ENCODE measurements around the gene NCS1. TPM values are rescaled to one million over a fixed set of nuclear protein-coding genes. Genes with fewer than 3 reads are reported as not detected.

NCS1 gene
- polyA plus RNA-seq, 4 donors, result 0.54 to 9.2 (median 3.0) TPM

DNA sequence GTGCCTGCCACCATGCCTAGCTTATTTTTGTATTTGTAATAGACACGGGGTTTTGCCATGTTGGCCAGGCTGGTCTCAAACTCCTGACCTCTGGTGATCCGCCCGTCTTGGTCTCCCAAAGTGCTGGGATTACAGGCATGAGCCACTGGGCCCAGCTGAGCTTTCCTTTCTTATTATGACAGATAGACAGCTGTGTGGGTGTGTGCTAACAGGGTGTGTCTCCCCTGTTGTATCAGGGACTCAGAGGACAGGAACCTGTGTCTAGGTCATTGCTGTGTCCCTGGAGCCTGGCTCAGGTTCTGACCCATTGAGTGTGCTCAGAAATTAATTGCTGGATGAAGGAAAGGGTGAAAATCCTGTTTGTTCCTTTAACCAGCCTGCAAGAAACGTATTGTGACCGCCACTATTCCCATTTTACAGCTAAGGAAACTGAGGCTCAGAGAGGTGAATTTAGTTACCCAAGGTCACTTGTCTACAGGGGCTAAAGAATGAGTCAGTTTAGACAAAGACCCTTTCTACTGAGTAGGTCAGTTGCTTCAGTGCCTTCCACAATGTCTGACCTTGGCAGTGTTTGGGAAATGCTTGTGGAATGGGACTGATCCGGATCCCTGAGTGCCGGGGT, 16.8 kb downstream of the NCS1 start:
- peak; percentile 38 to 59 for DNase-seq
- Histone ChIP-seq H3K4me3 (ENCODE audit: low read depth in 1 of 3, low read length in 3 of 3) (no peak overlapping the region), H3K4me1 (ENCODE audit: control insufficient read depth in 3 of 3, insufficient read depth in 2 of 3, low read depth in 1 of 3, low read length in 2 of 3) (peaks cover 0 to 25% (median 0%) of the 10 kb centered on the region in 3 donors), H3K9me3 (ENCODE audit: control insufficient read depth in 2 of 2, insufficient read depth in 1 of 2, low read depth in 1 of 2, low read length in 1 of 2) (no peaks in the 10 kb centered on the region), H3K36me3 (ENCODE audit: control insufficient read depth in 3 of 3, insufficient read depth in 2 of 3, low read depth in 1 of 3, low read length in 3 of 3) (peaks cover 0 to 6% (median 0%) of the 10 kb centered on the region in 3 donors), H3K27ac (ENCODE audit: low read depth in 1 of 3, low read length in 2 of 3) (no peak overlapping the region), H3K27me3 (ENCODE audit: control insufficient read depth in 3 of 3, insufficient read depth in 3 of 3, low read length in 3 of 3) (peaks cover 0 to 2% (median 0%) of the 10 kb centered on the region in 3 donors)
- WGBS, 3 donors, result 74 to 81% (median 79%) methylated on average over 7 of the region's 7 CpGs
- FAIRE-seq, result no peak

GRCh38 chr9:130189840-130190239, 17.6 kb downstream of the NCS1 start:
- H3K36me3 ChIP-seq (ENCODE audit: control insufficient read depth in 3 of 3, insufficient read depth in 2 of 3, low read depth in 1 of 3, low read length in 3 of 3), result peaks cover 0 to 5% (median 0%) of the 10 kb centered on the region in 3 donors
- FAIRE-seq (no peak), DNase-seq (no peak)
- 76 to 93% (median 88%) methylated on average over 1 of the region's 1 CpG for WGBS, 3 donors
- peaks cover 0 to 30% (median 0%) of the 10 kb centered on the region in 3 donors for H3K4me1 ChIP-seq (ENCODE audit: control insufficient read depth in 3 of 3, insufficient read depth in 2 of 3, low read depth in 1 of 3, low read length in 2 of 3)
- H3K4me3 ChIP-seq (ENCODE audit: low read depth in 1 of 3, low read length in 3 of 3), result no peak overlapping the region
- no peak overlapping the region for H3K27ac ChIP-seq (ENCODE audit: low read depth in 1 of 3, low read length in 2 of 3)
- H3K9me3 ChIP-seq (ENCODE audit: control insufficient read depth in 2 of 2, insufficient read depth in 1 of 2, low read depth in 1 of 2, low read length in 1 of 2), result no peaks in the 10 kb centered on the region
- peaks cover 0 to 3% (median 0%) of the 10 kb centered on the region in 3 donors for H3K27me3 ChIP-seq (ENCODE audit: control insufficient read depth in 3 of 3, insufficient read depth in 3 of 3, low read length in 3 of 3)

DNA sequence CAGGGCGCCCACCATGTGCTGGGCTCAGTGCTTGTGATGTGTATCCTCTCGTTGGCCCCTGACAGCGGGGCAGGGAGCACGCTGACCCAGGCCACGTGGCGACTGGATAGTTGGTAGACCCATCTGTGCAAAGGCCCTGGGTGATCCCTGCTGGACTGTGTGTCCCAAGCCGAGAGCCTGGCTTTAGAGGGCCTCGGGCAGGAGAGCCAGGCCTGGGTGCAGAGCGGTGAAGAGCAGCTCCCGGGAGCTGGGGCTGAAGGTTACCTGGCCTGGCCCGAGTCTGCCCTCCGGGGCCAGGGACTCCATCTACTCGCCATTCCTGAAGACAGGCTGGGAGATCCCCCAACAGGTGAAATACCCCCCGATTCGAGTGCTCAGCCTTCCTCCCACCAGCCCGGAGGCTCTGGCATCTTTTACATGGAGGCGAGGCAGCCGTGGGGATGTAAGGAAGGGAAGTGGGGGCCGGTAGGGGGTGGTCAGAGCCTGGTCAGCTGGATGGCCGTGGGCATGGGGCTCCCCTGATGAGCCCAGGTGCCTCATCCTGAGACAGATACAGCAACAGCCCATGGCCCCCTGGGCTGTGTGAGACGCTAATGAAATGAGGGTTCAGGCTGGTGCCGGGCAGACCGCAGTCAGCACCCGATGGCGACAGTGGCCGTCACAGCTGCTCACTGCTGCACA, 19.0 kb downstream of the NCS1 start:
- H3K36me3 ChIP-seq (ENCODE audit: control insufficient read depth in 3 of 3, insufficient read depth in 2 of 3, low read depth in 1 of 3, low read length in 3 of 3), result peaks cover 0 to 2% (median 0%) of the 10 kb centered on the region in 3 donors
- H3K4me3 ChIP-seq (ENCODE audit: low read depth in 1 of 3, low read length in 3 of 3), result no peak overlapping the region
- WGBS, 3 donors, result 90 to 93% (median 90%) methylated on average over 25 to 26 of the region's 26 CpGs
- no peaks in the 10 kb centered on the region for H3K9me3 ChIP-seq (ENCODE audit: control insufficient read depth in 2 of 2, insufficient read depth in 1 of 2, low read depth in 1 of 2, low read length in 1 of 2)
- peaks cover 0 to 29% (median 0%) of the 10 kb centered on the region in 3 donors for H3K4me1 ChIP-seq (ENCODE audit: control insufficient read depth in 3 of 3, insufficient read depth in 2 of 3, low read depth in 1 of 3, low read length in 2 of 3)
- H3K27me3 ChIP-seq (ENCODE audit: control insufficient read depth in 3 of 3, insufficient read depth in 3 of 3, low read length in 3 of 3), result peaks cover 0 to 3% (median 0%) of the 10 kb centered on the region in 3 donors
- H3K27ac ChIP-seq (ENCODE audit: low read depth in 1 of 3, low read length in 2 of 3), result no peak overlapping the region
- FAIRE-seq, result no peak
- no peak for DNase-seq

- H3K27me3 ChIP-seq (ENCODE audit: control insufficient read depth in 3 of 3, insufficient read depth in 3 of 3, low read length in 3 of 3), result peaks cover 0 to 3% (median 0%) of the 10 kb centered on the region in 3 donors
- H3K36me3 ChIP-seq (ENCODE audit: control insufficient read depth in 3 of 3, insufficient read depth in 2 of 3, low read depth in 1 of 3, low read length in 3 of 3), result peaks cover 0 to 2% (median 0%) of the 10 kb centered on the region in 3 donors
- no peak overlapping the region for H3K4me3 ChIP-seq (ENCODE audit: low read depth in 1 of 3, low read length in 3 of 3)
- DNase-seq (no peak), FAIRE-seq (no peak)
- 75 to 87% (median 86%) methylated on average over 14 of the region's 14 CpGs for WGBS, 3 donors
- H3K4me1 ChIP-seq (ENCODE audit: control insufficient read depth in 3 of 3, insufficient read depth in 2 of 3, low read depth in 1 of 3, low read length in 2 of 3), result peaks cover 0 to 24% (median 0%) of the 10 kb centered on the region in 3 donors
- H3K27ac ChIP-seq (ENCODE audit: low read depth in 1 of 3, low read length in 2 of 3), result no peak overlapping the region
- H3K9me3 ChIP-seq (ENCODE audit: control insufficient read depth in 2 of 2, insufficient read depth in 1 of 2, low read depth in 1 of 2, low read length in 1 of 2), result no peaks in the 10 kb centered on the region
These were observed 19.5 kb downstream of the NCS1 start for GRCh38 chr9:130191749-130192120.

GRCh38 chr9:130192382-130192999, 20.3 kb downstream of the NCS1 start:
- peaks cover 0 to 3% (median 0%) of the 10 kb centered on the region in 3 donors for H3K27me3 ChIP-seq (ENCODE audit: control insufficient read depth in 3 of 3, insufficient read depth in 3 of 3, low read length in 3 of 3)
- no peaks in the 10 kb centered on the region for H3K9me3 ChIP-seq (ENCODE audit: control insufficient read depth in 2 of 2, insufficient read depth in 1 of 2, low read depth in 1 of 2, low read length in 1 of 2)
- WGBS, 3 donors, result 77 to 82% (median 77%) methylated on average over 16 of the region's 16 CpGs
- FAIRE-seq (no peak), DNase-seq (no peak)
- H3K27ac ChIP-seq (ENCODE audit: low read depth in 1 of 3, low read length in 2 of 3), result no peak overlapping the region
- no peak overlapping the region for H3K4me3 ChIP-seq (ENCODE audit: low read depth in 1 of 3, low read length in 3 of 3)
- H3K4me1 ChIP-seq (ENCODE audit: control insufficient read depth in 3 of 3, insufficient read depth in 2 of 3, low read depth in 1 of 3, low read length in 2 of 3), result peaks cover 0 to 17% (median 0%) of the 10 kb centered on the region in 3 donors
- H3K36me3 ChIP-seq (ENCODE audit: control insufficient read depth in 3 of 3, insufficient read depth in 2 of 3, low read depth in 1 of 3, low read length in 3 of 3), result peaks cover 0 to 2% (median 0%) of the 10 kb centered on the region in 3 donors

- WGBS, 3 donors, result 78 to 85% (median 79%) methylated on average over 8 to 9 of the region's 9 CpGs
- DNase-seq, result no peak
- Histone ChIP-seq H3K36me3 (ENCODE audit: control insufficient read depth in 3 of 3, insufficient read depth in 2 of 3, low read depth in 1 of 3, low read length in 3 of 3) (peaks cover 0 to 2% (median 0%) of the 10 kb centered on the region in 3 donors), H3K27me3 (ENCODE audit: control insufficient read depth in 3 of 3, insufficient read depth in 3 of 3, low read length in 3 of 3) (peaks cover 0 to 3% (median 0%) of the 10 kb centered on the region in 3 donors), H3K9me3 (ENCODE audit: control insufficient read depth in 2 of 2, insufficient read depth in 1 of 2, low read depth in 1 of 2, low read length in 1 of 2) (no peaks in the 10 kb centered on the region), H3K4me1 (ENCODE audit: control insufficient read depth in 3 of 3, insufficient read depth in 2 of 3, low read depth in 1 of 3, low read length in 2 of 3) (peaks cover 0 to 11% (median 0%) of the 10 kb centered on the region in 3 donors), H3K4me3 (ENCODE audit: low read depth in 1 of 3, low read length in 3 of 3) (no peak overlapping the region), H3K27ac (ENCODE audit: low read depth in 1 of 3, low read length in 2 of 3) (no peak overlapping the region)
- no peak for FAIRE-seq
These were observed 20.9 kb downstream of the NCS1 start for GRCh38 chr9:130193103-130193502.

- Histone ChIP-seq H3K27ac (ENCODE audit: low read depth in 1 of 3, low read length in 2 of 3) (no peak overlapping the region), H3K27me3 (ENCODE audit: control insufficient read depth in 3 of 3, insufficient read depth in 3 of 3, low read length in 3 of 3) (peaks cover 0 to 3% (median 0%) of the 10 kb centered on the region in 3 donors), H3K36me3 (ENCODE audit: control insufficient read depth in 3 of 3, insufficient read depth in 2 of 3, low read depth in 1 of 3, low read length in 3 of 3) (peaks cover 0 to 2% (median 0%) of the 10 kb centered on the region in 3 donors), H3K4me1 (ENCODE audit: control insufficient read depth in 3 of 3, insufficient read depth in 2 of 3, low read depth in 1 of 3, low read length in 2 of 3) (peaks cover 0 to 8% (median 0%) of the 10 kb centered on the region in 3 donors), H3K4me3 (ENCODE audit: low read depth in 1 of 3, low read length in 3 of 3) (no peak overlapping the region), H3K9me3 (ENCODE audit: control insufficient read depth in 2 of 2, insufficient read depth in 1 of 2, low read depth in 1 of 2, low read length in 1 of 2) (no peaks in the 10 kb centered on the region)
- 54 to 68% (median 59%) methylated on average over 26 to 27 of the region's 27 CpGs for WGBS, 3 donors
- FAIRE-seq, result no peak
- no peak for DNase-seq
These were observed 21.6 kb downstream of the NCS1 start for GRCh38 chr9:130193531-130194377.
